PC-3 (cell line): ENCODE measurements around the gene DNPH1. TPM values are rescaled to one million over a fixed set of nuclear protein-coding genes. Genes with fewer than 3 reads are reported as not detected.

Source experiments
- ATAC-seq: fragments of 200-7000 bp; cut with Tn5 transposase; 2 replicates; pipeline ENCODE4 v1.9.1; 2020; ENCODE audit warnings: mild to moderate bottlenecking, moderate library complexity
- BruUV-seq: library from RNA; stranded (reverse); fragments of 400-500 nt; replicated peaks from 2 replicates; lab custom pipeline; 2021; lab: Mats Ljungman, UMichigan
- CTCF ChIA-PET: fragments of 300-600 bp; sonication (Branson Sonifier 250); formaldehyde crosslinking; loops from one replicate; lab custom pipeline; 2022; ENCODE audit warnings: antibody characterized with exemption; lab: Charles Lee
- POLR2A ChIA-PET: fragments of 300-600 bp; sonication (Branson Sonifier 250); formaldehyde crosslinking; loops from one replicate; lab custom pipeline; 2022; ENCODE audit warnings: antibody characterized with exemption; ENCODE audit not compliant: unreplicated experiment; lab: Charles Lee
- DNase-seq: peaks from one replicate; pipeline ENCODE4 v3.0.0-alpha.2; 2015
- H2AFZ ChIP-seq: fragments of 300-600 bp; sonication (generic); 2 replicates; pipeline ENCODE4 v1.6.0; 2016; ENCODE audit warnings: antibody characterized with exemption, low read length
- H3F3A ChIP-seq: fragments of 300-600 bp; sonication (generic); one replicate; pipeline ENCODE4 v1.6.0; 2017; ENCODE audit warnings: antibody characterized with exemption, low read length, control low read depth, mild to moderate bottlenecking; ENCODE audit not compliant: unreplicated experiment
- H3K27ac ChIP-seq: fragments of 300-600 bp; sonication (generic); 2 replicates; pipeline ENCODE4 v1.5.1; 2016; ENCODE audit warnings: mild to moderate bottlenecking, low read length
- H3K27me3 ChIP-seq: fragments of 300-600 bp; sonication (generic); 2 replicates; pipeline ENCODE4 v1.6.1; 2016; ENCODE audit warnings: low read length, mixed read lengths
- H3K36me3 ChIP-seq: fragments of 300-600 bp; sonication (generic); 2 replicates; pipeline ENCODE4 v1.6.1; 2016; ENCODE audit warnings: low read depth, mixed run types, low read length, mixed read lengths
- H3K4me1 ChIP-seq: fragments of 300-600 bp; sonication (generic); 2 replicates; pipeline ENCODE4 v1.5.1; 2016; ENCODE audit warnings: low read length; ENCODE audit not compliant: insufficient read depth
- H3K4me2 ChIP-seq: fragments of 300-600 bp; sonication (generic); 2 replicates; pipeline ENCODE4 v1.6.0; 2016; ENCODE audit warnings: low read length
- H3K4me3 ChIP-seq: fragments of 300-600 bp; sonication (generic); 2 replicates; pipeline ENCODE4 v1.5.1; 2016; ENCODE audit warnings: mild to moderate bottlenecking, low read length, mixed read lengths
- H3K79me2 ChIP-seq: fragments of 300-600 bp; sonication (generic); 2 replicates; pipeline ENCODE4 v1.6.1; 2017; ENCODE audit warnings: low read length, mixed read lengths
- H3K9ac ChIP-seq: fragments of 300-600 bp; sonication (generic); 2 replicates; pipeline ENCODE4 v1.6.0; 2016; ENCODE audit warnings: mild to moderate bottlenecking, low read length
- H3K9me2 ChIP-seq: fragments of 300-600 bp; sonication (generic); replicated peaks from 2 replicates; pipeline ENCODE4 v1.6.1; 2016; ENCODE audit warnings: mixed run types, low read length, mixed read lengths
- H3K9me3 ChIP-seq: fragments of 300-600 bp; sonication (generic); 2 replicates; pipeline ENCODE4 v1.6.1; 2016; ENCODE audit warnings: low read length, mixed read lengths
- H4K20me1 ChIP-seq: fragments of 300-600 bp; sonication (generic); 2 replicates; pipeline ENCODE4 v1.6.1; 2016; ENCODE audit warnings: low read length, mixed read lengths
- EZH2 ChIP-seq: fragments of 300-600 bp; sonication (generic); IDR thresholded peaks from one replicate; pipeline ENCODE4 v1.6.1; 2017; ENCODE audit warnings: antibody characterized with exemption, mild to moderate bottlenecking, low read length; ENCODE audit not compliant: unreplicated experiment
- EZH2phosphoT487 ChIP-seq: fragments of 300-600 bp; sonication (generic); IDR thresholded peaks from 2 replicates; pipeline ENCODE4 v1.6.1; 2018; ENCODE audit warnings: mild to moderate bottlenecking, antibody characterized with exemption, low read length, borderline replicate concordance
- intact Hi-C: fragments of 100-400 bp; cut with micrococcal nuclease; formaldehyde crosslinking; loops from 2 replicates; pipeline ENCODE4 v1.9.0; 2023
- total RNA-seq: library from RNA; depleted of rRNA; stranded (reverse); fragments of >200 nt; gene quantifications from 2 replicates; pipeline ENCODE4 v1.2.3, GENCODE V29; 2014
- TF ChIP-seq, protein P1 (sequence below): fragments of 300-600 bp; sonication (generic); conservative IDR thresholded peaks from 2 replicates; pipeline ENCODE4 v1.5.1; 2017; ENCODE audit warnings: antibody characterized with exemption, low read depth, mild to moderate bottlenecking, low read length

Gene DNPH1
- total RNA-seq, 1 experiment from 2014 or later = 128 TPM

DNA sequence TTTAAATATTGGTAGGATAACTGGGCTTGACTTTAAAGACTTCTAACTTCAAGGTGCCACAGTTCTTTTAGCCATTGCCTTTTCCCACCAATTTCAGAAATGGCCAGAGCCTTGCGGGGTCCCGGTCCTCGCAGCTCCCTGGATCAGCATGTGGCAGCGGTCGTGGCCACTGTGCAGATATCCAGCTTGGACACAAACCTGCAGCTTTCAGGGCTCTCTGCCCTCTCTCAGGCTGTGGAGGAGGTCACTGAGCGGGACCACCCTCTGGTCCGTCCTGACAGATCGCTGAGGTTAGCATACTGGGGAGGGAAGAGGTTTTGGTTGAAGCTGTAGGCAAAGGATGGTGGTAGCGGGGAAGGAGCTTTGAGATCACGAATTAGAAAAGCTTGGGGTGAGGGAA lies 40.9 kb downstream of the DNPH1 start:
- no peaks in the 10 kb centered on the region for H4K20me1 ChIP-seq
- H3K36me3 ChIP-seq = no peaks in the 10 kb centered on the region; the same call in 1 of the 2 replicates
- ATAC-seq = no peak
- H3K27ac ChIP-seq = no peak overlapping the region
- no peak overlapping the region for H3K4me2 ChIP-seq
- no peak overlapping the region for H2AFZ ChIP-seq
- H3F3A ChIP-seq = no peaks in the 10 kb centered on the region
- no peaks in the 10 kb centered on the region for H3K9me3 ChIP-seq
- no peaks in the 10 kb centered on the region for H3K27me3 ChIP-seq
- no TSS peak for BruUV-seq
- no peaks in the 10 kb centered on the region for H3K4me1 ChIP-seq
- DNase-seq = no peak
- ChIA-PET CTCF (no interaction called here), POLR2A (no interaction called here)
- H3K79me2 ChIP-seq = no peaks in the 10 kb centered on the region
- intact Hi-C loops = no loop called here
- H3K9me2 ChIP-seq = no peaks in the 10 kb centered on the region
- no peak overlapping the region for H3K4me3 ChIP-seq
- H3K9ac ChIP-seq = no peak overlapping the region
- TF ChIP-seq, protein P1, sequence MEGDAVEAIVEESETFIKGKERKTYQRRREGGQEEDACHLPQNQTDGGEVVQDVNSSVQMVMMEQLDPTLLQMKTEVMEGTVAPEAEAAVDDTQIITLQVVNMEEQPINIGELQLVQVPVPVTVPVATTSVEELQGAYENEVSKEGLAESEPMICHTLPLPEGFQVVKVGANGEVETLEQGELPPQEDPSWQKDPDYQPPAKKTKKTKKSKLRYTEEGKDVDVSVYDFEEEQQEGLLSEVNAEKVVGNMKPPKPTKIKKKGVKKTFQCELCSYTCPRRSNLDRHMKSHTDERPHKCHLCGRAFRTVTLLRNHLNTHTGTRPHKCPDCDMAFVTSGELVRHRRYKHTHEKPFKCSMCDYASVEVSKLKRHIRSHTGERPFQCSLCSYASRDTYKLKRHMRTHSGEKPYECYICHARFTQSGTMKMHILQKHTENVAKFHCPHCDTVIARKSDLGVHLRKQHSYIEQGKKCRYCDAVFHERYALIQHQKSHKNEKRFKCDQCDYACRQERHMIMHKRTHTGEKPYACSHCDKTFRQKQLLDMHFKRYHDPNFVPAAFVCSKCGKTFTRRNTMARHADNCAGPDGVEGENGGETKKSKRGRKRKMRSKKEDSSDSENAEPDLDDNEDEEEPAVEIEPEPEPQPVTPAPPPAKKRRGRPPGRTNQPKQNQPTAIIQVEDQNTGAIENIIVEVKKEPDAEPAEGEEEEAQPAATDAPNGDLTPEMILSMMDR = no peak
- TF ChIP-seq EZH2phosphoT487 (no peak), EZH2 (no peak)

DNA sequence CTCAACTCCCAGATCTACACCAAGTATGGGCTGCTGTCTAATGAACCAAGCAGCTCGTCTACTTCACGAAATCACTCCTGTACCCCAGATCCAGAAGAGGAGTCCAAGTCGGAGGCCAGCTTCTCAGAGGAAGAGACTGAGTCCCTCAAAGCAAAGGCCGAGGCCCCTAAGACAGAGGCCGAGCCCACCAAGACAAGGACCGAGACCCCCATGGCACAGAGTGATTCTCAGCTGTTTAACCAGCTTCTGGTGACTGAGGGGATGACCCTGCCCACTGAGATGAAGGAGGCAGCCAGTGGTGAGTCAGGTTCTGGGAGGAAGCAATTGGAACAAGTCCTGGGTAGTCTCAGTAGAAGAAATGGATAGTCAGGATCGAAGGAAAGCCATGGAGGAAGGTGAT lies 41.5 kb downstream of the DNPH1 start:
- ATAC-seq = no peak
- H4K20me1 ChIP-seq = no peaks in the 10 kb centered on the region
- H3K4me3 ChIP-seq = no peak overlapping the region
- no peak overlapping the region for H3K9ac ChIP-seq
- H3K27ac ChIP-seq = no peak overlapping the region
- H3K9me2 ChIP-seq = no peaks in the 10 kb centered on the region
- no peaks in the 10 kb centered on the region for H3K9me3 ChIP-seq
- no peaks in the 10 kb centered on the region for H3K27me3 ChIP-seq
- no peaks in the 10 kb centered on the region; the same call in 1 of the 2 replicates for H3K36me3 ChIP-seq
- no peaks in the 10 kb centered on the region for H3K79me2 ChIP-seq
- BruUV-seq = no TSS peak
- intact Hi-C loops = no loop called here
- CTCF ChIA-PET = no interaction called here
- no peaks in the 10 kb centered on the region for H3F3A ChIP-seq
- no peak overlapping the region for H2AFZ ChIP-seq
- POLR2A ChIA-PET = no interaction called here
- DNase-seq = no peak
- H3K4me1 ChIP-seq = peaks cover 1% of the 10 kb centered on the region; the same call in 1 of the 2 replicates
- TF ChIP-seq EZH2 = no peak
- TF ChIP-seq EZH2phosphoT487 = no peak
- TF ChIP-seq, protein P1 = no peak
- no peak overlapping the region for H3K4me2 ChIP-seq

DNA sequence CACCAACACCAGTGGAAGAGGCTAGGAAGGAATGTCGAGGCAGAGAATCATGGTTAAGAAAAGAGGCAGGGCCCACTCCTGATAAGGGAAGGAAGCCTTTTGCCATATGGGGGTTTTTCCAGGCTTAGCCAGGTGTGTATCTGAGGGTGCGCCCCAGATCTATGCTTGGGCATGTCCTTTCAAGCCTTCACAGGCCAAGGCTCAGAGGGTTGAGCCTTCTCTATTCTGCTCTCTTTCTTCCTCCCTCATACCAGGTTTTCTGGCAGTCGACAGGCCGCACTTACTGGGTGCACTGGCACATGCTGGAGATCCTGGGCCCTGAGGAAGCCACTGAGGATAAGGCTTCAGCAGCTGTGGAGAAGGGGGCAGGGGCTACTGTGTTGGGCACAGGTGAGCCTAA lies 42.6 kb downstream of the DNPH1 start:
- intact Hi-C loops = no loop called here
- no peak overlapping the region for H3K27ac ChIP-seq

More for the DNA sequence above, 42.6 kb downstream of the DNPH1 start:
- H3K79me2 ChIP-seq = no peaks in the 10 kb centered on the region
- ChIA-PET POLR2A (no interaction called here), CTCF (no interaction called here)
- TF ChIP-seq EZH2 = no peak
- no peak for TF ChIP-seq EZH2phosphoT487
- TF ChIP-seq, protein P1 = no peak
- H3K4me1 ChIP-seq = peaks cover 7% of the 10 kb centered on the region
- no peak overlapping the region for H3K4me3 ChIP-seq
- H3K36me3 ChIP-seq = no peaks in the 10 kb centered on the region; the same call in 1 of the 2 replicates
- H3K27me3 ChIP-seq = no peaks in the 10 kb centered on the region
- no peak for DNase-seq
- no TSS peak for BruUV-seq
- H3K9me2 ChIP-seq = no peaks in the 10 kb centered on the region
- H3K9me3 ChIP-seq = no peaks in the 10 kb centered on the region
- no peak overlapping the region for H3K9ac ChIP-seq
- H2AFZ ChIP-seq = no peak overlapping the region
- no peaks in the 10 kb centered on the region for H3F3A ChIP-seq
- no peaks in the 10 kb centered on the region for H4K20me1 ChIP-seq
- ATAC-seq = no peak
- no peak overlapping the region for H3K4me2 ChIP-seq
